ENCODE data around the gene CDH13. TPM values are rescaled to one million over a fixed set of nuclear protein-coding genes. Genes with fewer than 3 reads are reported as not detected.

CDH13 gene
- total RNA-seq, 1 donor from 2014 or later, result not detected

- no peak for TF ChIP-seq CTCF (IDR thresholded peaks at IDR 0.05)
- intact Hi-C loops (cut with micrococcal nuclease), result no loop called here
- H3K36me3 Mint-ChIP-seq (ENCODE audit: low read depth), result no peaks in the 10 kb centered on the region
- CTCF ChIA-PET, result no interaction called here
- H3K4me3 Mint-ChIP-seq, result no peak overlapping the region
- H3K4me1 Mint-ChIP-seq, result no peaks in the 10 kb centered on the region
- DNase-seq (no peak), ATAC-seq (ENCODE audit: low read depth) (no peak)
- H3K27me3 Mint-ChIP-seq, result peaks cover 3% of the 10 kb centered on the region
- H3K27ac Mint-ChIP-seq, result no peak overlapping the region
- POLR2A ChIA-PET, result no interaction called here
- H3K9me3 Mint-ChIP-seq, result no peaks in the 10 kb centered on the region
Measured at GRCh38 chr16:83350481-83350880, 723.7 kb downstream of the CDH13 start.

- ChIA-PET CTCF (no interaction called here), POLR2A (no interaction called here)
- Mint-ChIP-seq H3K4me3 (no peak overlapping the region), H3K27me3 (peaks cover 3% of the 10 kb centered on the region), H3K36me3 (ENCODE audit: low read depth) (no peaks in the 10 kb centered on the region), H3K9me3 (no peaks in the 10 kb centered on the region), H3K4me1 (peaks cover 3% of the 10 kb centered on the region), H3K27ac (no peak overlapping the region)
- no peak for TF ChIP-seq CTCF (IDR thresholded peaks at IDR 0.05)
- DNase-seq (no peak), ATAC-seq (ENCODE audit: low read depth) (no peak)
- intact Hi-C loops (cut with micrococcal nuclease), result no loop called here
Measured at GRCh38 chr16:83351846-83352245, 725.1 kb downstream of the CDH13 start.

GRCh38 chr16:83353241-83353640 lies 726.5 kb downstream of the CDH13 start:
- H3K36me3 Mint-ChIP-seq (ENCODE audit: low read depth), result no peaks in the 10 kb centered on the region
- H3K4me1 Mint-ChIP-seq, result peaks cover 3% of the 10 kb centered on the region
- no peak for TF ChIP-seq CTCF (IDR thresholded peaks at IDR 0.05)
- DNase-seq (no peak), ATAC-seq (ENCODE audit: low read depth) (no peak)
- H3K9me3 Mint-ChIP-seq, result no peaks in the 10 kb centered on the region
- H3K27me3 Mint-ChIP-seq, result peaks cover 3% of the 10 kb centered on the region
- intact Hi-C loops (cut with micrococcal nuclease), result no loop called here
- no peak overlapping the region for H3K27ac Mint-ChIP-seq
- CTCF ChIA-PET, result no interaction called here
- POLR2A ChIA-PET, result no interaction called here
- no peak overlapping the region for H3K4me3 Mint-ChIP-seq

GRCh38 chr16:83354015-83354414 lies 727.2 kb downstream of the CDH13 start:
- no peaks in the 10 kb centered on the region for H3K9me3 Mint-ChIP-seq
- no peak for DNase-seq
- no peak overlapping the region for H3K4me3 Mint-ChIP-seq
- H3K27me3 Mint-ChIP-seq, result peaks cover 3% of the 10 kb centered on the region
- no peaks in the 10 kb centered on the region for H3K36me3 Mint-ChIP-seq (ENCODE audit: low read depth)
- no peak for ATAC-seq (ENCODE audit: low read depth)
- peaks cover 3% of the 10 kb centered on the region for H3K4me1 Mint-ChIP-seq
- intact Hi-C loops (cut with micrococcal nuclease), result no loop called here
- POLR2A ChIA-PET, result no interaction called here
- no peak for TF ChIP-seq CTCF (IDR thresholded peaks at IDR 0.05)
- CTCF ChIA-PET, result no interaction called here
- H3K27ac Mint-ChIP-seq, result no peak overlapping the region

- POLR2A ChIA-PET, result no interaction called here
- no peaks in the 10 kb centered on the region for H3K9me3 Mint-ChIP-seq
- no peak overlapping the region for H3K4me3 Mint-ChIP-seq
- CTCF ChIA-PET, result no interaction called here
- H3K36me3 Mint-ChIP-seq (ENCODE audit: low read depth), result no peaks in the 10 kb centered on the region
- peaks cover 3% of the 10 kb centered on the region for H3K4me1 Mint-ChIP-seq
- no peak for ATAC-seq (ENCODE audit: low read depth)
- no peak for TF ChIP-seq CTCF (IDR thresholded peaks at IDR 0.05)
- no peak for DNase-seq
- intact Hi-C loops (cut with micrococcal nuclease), result no loop called here
- H3K27ac Mint-ChIP-seq, result no peak overlapping the region
- peaks cover 3% of the 10 kb centered on the region for H3K27me3 Mint-ChIP-seq
Measured at GRCh38 chr16:83355570-83356218, 728.9 kb downstream of the CDH13 start.

Data from activated B cell treated with CpG ODN at 0.5 μM for 24 hours (primary cell).